ENCODE results near the gene WNT8A. TPM values are rescaled to one million over a fixed set of nuclear protein-coding genes. Genes with fewer than 3 reads are reported as not detected.

Gene WNT8A
- total and polyA plus RNA-seq, 2 of the 4 experiments (the other 2 are of a cell fraction), result not detected

- no peak overlapping the region for H4K91ac ChIP-seq (ENCODE audit: insufficient read depth, low read depth, low read length)
- H3K79me1 ChIP-seq (ENCODE audit: low read depth in 1 of 2, low read length in 2 of 2), result no peaks in the 10 kb centered on the region
- H4K5ac ChIP-seq (ENCODE audit: low read depth, low read length), result no peak overlapping the region
- no peaks in the 10 kb centered on the region for H3K36me3 ChIP-seq (ENCODE audit: control insufficient read depth, insufficient read depth, low read length)
- TF ChIP-seq MAZ (IDR thresholded peaks at IDR 0.05; ENCODE audit: borderline replicate concordance, low read depth, low read length) (no peak), NFE2L2 (IDR thresholded peaks at IDR 0.05; ENCODE audit: low read depth, low read length) (no peak), SMC3 (IDR thresholded peaks at IDR 0.05; ENCODE audit: low read depth, low read length) (no peak), CHD1 (IDR thresholded peaks at IDR 0.05; ENCODE audit: low read depth, low read length) (no peak), CEBPB (IDR thresholded peaks at IDR 0.05; ENCODE audit: low read depth, low read length) (no peak), FOS (IDR thresholded peaks at IDR 0.05; ENCODE audit: low read depth, low read length) (no peak), RCOR1 (IDR thresholded peaks at IDR 0.05; ENCODE audit: insufficient replicate concordance, low read length) (no peak), RFX5 (IDR thresholded peaks at IDR 0.05; ENCODE audit: low read depth, low read length) (no peak), POLR2A (IDR thresholded peaks at IDR 0.05; ENCODE audit: low read depth, low read length) (no peak), BHLHE40 (IDR thresholded peaks at IDR 0.05; ENCODE audit: low read depth, low read length) (no peak), USF2 (IDR thresholded peaks at IDR 0.05; ENCODE audit: low read depth, low read length) (no peak)
- H2AK9ac ChIP-seq (replicated peaks; ENCODE audit: low read depth, low read length, poor library complexity), result no peak overlapping the region
- WGBS, 2 experiments (ENCODE audit: extremely low coverage in 2 of 2, insufficient read length in 1 of 2), result no CpG with 5 or more reads among the region's 1 CpG
- H3K4me2 ChIP-seq (ENCODE audit: low read depth, low read length), result no peak overlapping the region
- H2BK5ac ChIP-seq (ENCODE audit: low read depth, low read length, poor library complexity, severe bottlenecking), result no peak overlapping the region
- no peak overlapping the region for H4K8ac ChIP-seq (ENCODE audit: low read depth in 2 of 2, low read length in 2 of 2)
- H2BK120ac ChIP-seq (ENCODE audit: low read depth, low read length), result no peak overlapping the region
- H3K14ac ChIP-seq (replicated peaks; ENCODE audit: low read depth, low read length), result no peak overlapping the region
- ChIA-PET POLR2A (ENCODE audit: unreplicated experiment) (no interaction called here), CTCF (interaction anchor here (1.1 kb wide), 1 partner anchor 20 kb away, joined by 3 read pairs; no protein-coding TSS in a partner anchor)
- no peak overlapping the region for H3K4me3 ChIP-seq (ENCODE audit: insufficient read depth, low read depth, low read length)
- no peaks in the 10 kb centered on the region for H3K9me3 ChIP-seq (ENCODE audit: control insufficient read depth, insufficient read depth, low read length)
- intact Hi-C loops (cut with micrococcal nuclease), result no loop called here
- peaks cover 4% of the 10 kb centered on the region for H3K27me3 ChIP-seq (ENCODE audit: control insufficient read depth, insufficient read depth, low read length)
- dilution Hi-C loops (cut with HindIII; ENCODE audit: low sequenced_read_pairs, unreplicated experiment), result no loop called here
- no peak overlapping the region for H2BK15ac ChIP-seq (ENCODE audit: low read depth, low read length)
- no peak overlapping the region for H3K27ac ChIP-seq (ENCODE audit: insufficient read depth, low read length)
- in situ Hi-C loops (cut with MboI; ENCODE audit: low sequenced_read_pairs), result no loop called here
- no peak overlapping the region for H2AK5ac ChIP-seq (ENCODE audit: low read depth, low read length)
- no peaks in the 10 kb centered on the region for H4K20me1 ChIP-seq (ENCODE audit: insufficient read depth, low read length)
- H3K4me1 ChIP-seq (ENCODE audit: control insufficient read depth, insufficient read depth, low read length), result no peaks in the 10 kb centered on the region
- H3K18ac ChIP-seq (ENCODE audit: low read depth, low read length), result no peak overlapping the region
- no peak overlapping the region for H3K56ac ChIP-seq (ENCODE audit: extremely low read depth, insufficient read depth, low read length)
- no peaks in the 10 kb centered on the region for H3K9me1 ChIP-seq (ENCODE audit: insufficient read depth, low read length)
- no TSS peak for BruUV-seq (replicated peaks)
- H2AFZ ChIP-seq (replicated peaks; ENCODE audit: low read length, poor library complexity), result no peak overlapping the region
- H2BK20ac ChIP-seq (ENCODE audit: low read depth, low read length), result no peak overlapping the region
- no peak overlapping the region for H3K23ac ChIP-seq (ENCODE audit: low read depth, low read length)
- peak; percentile 2 for DNase-seq
- no peak overlapping the region for H3K4ac ChIP-seq (ENCODE audit: low read depth, low read length)
- no peak overlapping the region for H3K9ac ChIP-seq (ENCODE audit: low read depth, low read length)
- no peak for ATAC-seq (ENCODE audit: low read depth)
Measured at GRCh38 chr5:138109463-138110265, 25.8 kb downstream of the WNT8A start.
